Natural killer cell (primary cell): ENCODE data around the gene COL6A3. TPM values are rescaled to one million over a fixed set of nuclear protein-coding genes. Genes with fewer than 3 reads are reported as not detected.
"Not testable (repeated sequence)": the region's sequence is repeated elsewhere in the genome, so short reads cannot be mapped to it uniquely, and the experiment has no call there.

Experiments used
- ATAC-seq, 3 donors: fragments of 150-1000 bp in 2 of 3; fragments of 200-7000 bp in 1 of 3; cut with Tn5 transposase; 1 replicate in 1 of 3; 2 replicates in 2 of 3; pipeline ENCODE4 v1.10.0; 2021; ENCODE audit warnings: mild to moderate bottlenecking in 2 of 3, moderate library complexity in 2 of 3
- DNase-seq, 2 donors: peaks; one replicate each; pipeline versions ENCODE4 v3.0.0 to v3.0.0-alpha.2; 2013 to 2021; ENCODE audit warnings: mixed read lengths in 1 of 2
- H3K27ac ChIP-seq: one replicate; pipeline ENCODE4 v1.5.1; 2013; ENCODE audit warnings: mild to moderate bottlenecking, low read length
- H3K27me3 ChIP-seq: one replicate; pipeline ENCODE4 v1.6.1; 2013; ENCODE audit warnings: low read length; ENCODE audit not compliant: control insufficient read depth, insufficient read depth
- H3K36me3 ChIP-seq: one replicate; pipeline ENCODE4 v1.6.1; 2013; ENCODE audit warnings: low read length; ENCODE audit not compliant: control insufficient read depth, insufficient read depth
- H3K4me1 ChIP-seq: one replicate; pipeline ENCODE4 v1.6.1; 2013; ENCODE audit warnings: low read length; ENCODE audit not compliant: control insufficient read depth, insufficient read depth
- H3K4me3 ChIP-seq: one replicate; pipeline ENCODE4 v1.5.1; 2013; ENCODE audit warnings: low read length
- H3K9me3 ChIP-seq: one replicate; pipeline ENCODE4 v1.6.1; 2013; ENCODE audit warnings: low read length; ENCODE audit not compliant: control insufficient read depth, insufficient read depth
- H3K27ac Mint-ChIP-seq, 2 donors: one replicate each; pipeline ENCODE4 v1.8.0; 2022; ENCODE audit warnings: mild to moderate bottlenecking in 2 of 2, mixed read lengths in 2 of 2, moderate library complexity in 1 of 2
- H3K27me3 Mint-ChIP-seq, 2 donors: one replicate each; pipeline ENCODE4 v1.8.0; 2022; ENCODE audit warnings: low read depth in 2 of 2, mixed read lengths in 2 of 2
- H3K36me3 Mint-ChIP-seq: one replicate; pipeline ENCODE4 v1.8.0; 2022; ENCODE audit warnings: mixed read lengths
- H3K4me1 Mint-ChIP-seq, 2 donors: one replicate each; pipeline ENCODE4 v1.8.0; 2022; ENCODE audit warnings: mixed read lengths in 2 of 2
- H3K4me3 Mint-ChIP-seq: one replicate; pipeline ENCODE4 v1.8.0; 2022; ENCODE audit warnings: mild to moderate bottlenecking, moderate library complexity, mixed read lengths
- H3K9me3 Mint-ChIP-seq, 2 donors: one replicate each; pipeline ENCODE4 v1.8.0; 2022; ENCODE audit warnings: mixed read lengths in 2 of 2
- CTCF ChIP-seq: fragments of 200-600 bp; IDR thresholded peaks from one replicate; pipeline ENCODE4 v1.8.0; 2022; ENCODE audit warnings: antibody characterized with exemption
- WGBS: methylation state at CpG from one replicate; pipeline ENCODE4 v1.1.7; 2013; ENCODE audit warnings: missing lambda C conversion rate; ENCODE audit not compliant: insufficient coverage; 5-methylcytosine and 5-hydroxymethylcytosine counted together
- intact Hi-C: fragments of 100-400 bp; cut with micrococcal nuclease; formaldehyde crosslinking; loops from one replicate; pipeline ENCODE4 v1.14.2; 2022
- total RNA-seq, 4 donors: library from RNA; stranded (reverse); fragments of 120-200 nt in 1 of 4; gene quantifications; one replicate each; pipeline versions ENCODE4 v1.2.3 to v1.2.4, GENCODE V29; 2013 to 2022

Gene COL6A3
- total RNA-seq, 3 donors from 2014 or later (not counting 1 experiment from before 2014, with no cell fraction given), result 0.10 to 0.31 (median 0.29) TPM

GRCh38 chr2:237411092-237411601, 2.8 kb downstream of the COL6A3 start:
- Mint-ChIP-seq H3K9me3 (no peaks in the 10 kb centered on the region), H3K4me3 (no peak overlapping the region), H3K27ac (no peak overlapping the region), H3K27me3 (peaks cover 30 to 69% of the 10 kb centered on the region in 2 donors), H3K4me1 (no peaks in the 10 kb centered on the region), H3K36me3 (no peaks in the 10 kb centered on the region)
- intact Hi-C loops, result no loop called here
- H3K4me3 ChIP-seq, result no peak overlapping the region
- no peak for TF ChIP-seq CTCF
- H3K9me3 ChIP-seq, result no peaks in the 10 kb centered on the region
- DNase-seq, result no peak
- H3K4me1 ChIP-seq, result no peaks in the 10 kb centered on the region
- ATAC-seq, result no peak
- no peaks in the 10 kb centered on the region for H3K27me3 ChIP-seq
- no peaks in the 10 kb centered on the region for H3K36me3 ChIP-seq
- no peak overlapping the region for H3K27ac ChIP-seq
- WGBS, result 93% methylated on average over 12 of the region's 12 CpGs

GRCh38 chr2:237409263-237409662, 4.7 kb downstream of the COL6A3 start:
- H3K27ac Mint-ChIP-seq, H3K9me3 ChIP-seq, H3K4me1 ChIP-seq, H3K27ac ChIP-seq, H3K9me3 Mint-ChIP-seq, H3K36me3 Mint-ChIP-seq, DNase-seq, H3K4me3 Mint-ChIP-seq, ATAC-seq, intact Hi-C loops, H3K36me3 ChIP-seq, H3K4me1 Mint-ChIP-seq, H3K27me3 ChIP-seq, H3K4me3 ChIP-seq: not testable (repeated sequence)
- peaks cover 29 to 65% of the 10 kb centered on the region in 2 donors for H3K27me3 Mint-ChIP-seq
- 100% methylated on average over 1 of the region's 2 CpGs for WGBS

GRCh38 chr2:237408335-237409000, 5.5 kb downstream of the COL6A3 start:
- no peak overlapping the region for H3K4me3 Mint-ChIP-seq
- Histone ChIP-seq H3K4me1 (no peaks in the 10 kb centered on the region), H3K36me3 (no peaks in the 10 kb centered on the region), H3K4me3 (no peak overlapping the region), H3K27me3 (no peaks in the 10 kb centered on the region), H3K27ac (no peak overlapping the region), H3K9me3 (no peaks in the 10 kb centered on the region)
- H3K4me1 Mint-ChIP-seq, result no peaks in the 10 kb centered on the region
- no peak for TF ChIP-seq CTCF
- H3K27ac Mint-ChIP-seq, result no peak overlapping the region
- intact Hi-C loops, result no loop called here
- no peaks in the 10 kb centered on the region for H3K36me3 Mint-ChIP-seq
- 91% methylated on average over 8 of the region's 8 CpGs for WGBS
- H3K9me3 Mint-ChIP-seq, result no peaks in the 10 kb centered on the region
- peaks cover 30 to 69% of the 10 kb centered on the region in 2 donors for H3K27me3 Mint-ChIP-seq
- ATAC-seq (no peak), DNase-seq (no peak)

GRCh38 chr2:237407700-237408099, 6.3 kb downstream of the COL6A3 start:
- no peaks in the 10 kb centered on the region for H3K4me1 ChIP-seq
- H3K27ac ChIP-seq, result no peak overlapping the region
- Mint-ChIP-seq H3K27ac (no peak overlapping the region), H3K27me3 (peaks cover 34 to 63% of the 10 kb centered on the region in 2 donors), H3K4me3 (no peak overlapping the region), H3K9me3 (no peaks in the 10 kb centered on the region), H3K4me1 (no peaks in the 10 kb centered on the region), H3K36me3 (no peaks in the 10 kb centered on the region)
- no peak overlapping the region for H3K4me3 ChIP-seq
- H3K27me3 ChIP-seq, result no peaks in the 10 kb centered on the region
- ATAC-seq (no peak), DNase-seq (no peak)
- intact Hi-C loops, result no loop called here
- no peak for TF ChIP-seq CTCF
- no peaks in the 10 kb centered on the region for H3K9me3 ChIP-seq
- H3K36me3 ChIP-seq, result no peaks in the 10 kb centered on the region
- 94% methylated on average over 4 of the region's 4 CpGs for WGBS
